Measurements from ENCODE around the gene MAP3K5. TPM values are rescaled to one million over a fixed set of nuclear protein-coding genes. Genes with fewer than 3 reads are reported as not detected.
A peak's percentile ranks its signal among the peaks of the same experiment; 100 is the strongest.

MAP3K5 gene
- total and polyA plus RNA-seq, 2 of the 8 experiments (the other 6 are each of a cell fraction or from before 2014, with no cell fraction given): 0.63 to 2.6 TPM

DNA sequence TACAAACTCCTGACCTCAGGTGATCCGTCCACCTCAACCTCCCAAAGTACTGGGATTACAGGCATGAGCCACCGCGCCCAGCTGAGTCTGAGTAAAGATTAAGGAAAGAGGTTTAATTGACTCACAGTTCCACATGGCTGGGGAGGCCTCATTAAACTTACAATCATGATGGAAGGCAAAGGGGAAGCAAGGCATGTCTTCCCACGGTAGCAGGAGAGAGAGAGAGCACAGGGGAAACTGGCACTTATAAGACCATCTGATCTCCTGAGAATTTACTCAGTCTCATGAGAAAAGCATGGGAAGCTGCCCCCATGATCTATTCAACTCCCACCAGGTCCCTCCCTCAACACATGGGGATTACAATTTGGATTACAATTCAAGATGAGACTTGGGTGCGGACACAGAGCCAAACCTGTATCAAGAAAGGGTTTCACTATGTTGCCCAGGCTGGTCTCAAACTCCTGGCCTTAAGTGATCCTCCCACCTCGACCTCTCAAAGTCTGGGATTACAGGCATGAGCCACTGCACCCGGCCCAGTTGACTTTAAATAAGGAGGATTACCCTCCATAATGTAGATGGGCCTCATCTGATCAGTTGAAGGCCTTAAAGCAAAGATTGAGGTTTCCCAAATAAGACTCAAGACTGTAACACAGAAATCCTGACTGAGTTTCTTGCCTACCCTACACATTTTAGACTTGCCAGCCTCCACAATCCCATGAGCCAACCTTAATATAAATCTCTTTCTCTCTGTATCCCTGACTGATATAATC lies 17.0 kb upstream of the MAP3K5 start:
- Histone ChIP-seq H3K79me2 (ENCODE audit: control insufficient read depth in 1 of 2, insufficient read depth in 2 of 2, low read length in 2 of 2) (no peaks in the 10 kb centered on the region), H3K36me3 (ENCODE audit: control insufficient read depth in 2 of 4, insufficient read depth in 4 of 4, low read length in 3 of 4) (no peaks in the 10 kb centered on the region), H4K91ac (replicated peaks; ENCODE audit: insufficient read length, low read length) (no peak overlapping the region), H3K9ac (replicated peaks in 1 of 4; ENCODE audit: extremely low read depth in 1 of 4, low read depth in 3 of 4, low read length in 3 of 4) (no peak overlapping the region), H3K27ac (ENCODE audit: low read depth, low read length) (no peak overlapping the region), H3K4me2 (ENCODE audit: insufficient read depth in 1 of 2, low read depth in 2 of 2, low read length in 2 of 2) (no peak overlapping the region), H3K4me3 (ENCODE audit: extremely low read depth in 1 of 4, insufficient read depth in 2 of 4, low read depth in 3 of 4, low read length in 4 of 4) (no peak overlapping the region), H4K5ac (ENCODE audit: insufficient read length, low read depth, low read length) (no peak overlapping the region), H2BK5ac (ENCODE audit: low read depth, low read length) (no peak overlapping the region), H2BK12ac (ENCODE audit: low read depth, low read length) (no peak overlapping the region), H3K27me3 (replicated peaks in 1 of 4; ENCODE audit: control insufficient read depth in 3 of 4, extremely low read depth in 1 of 4, insufficient read depth in 3 of 4, low read length in 3 of 4) (no peaks in the 10 kb centered on the region), H3K79me1 (ENCODE audit: low read depth, low read length) (no peaks in the 10 kb centered on the region), H3K56ac (replicated peaks; ENCODE audit: insufficient read length, low read depth, low read length) (no peak overlapping the region), H4K20me1 (replicated peaks in 1 of 2; ENCODE audit: control insufficient read depth in 1 of 2, insufficient read depth in 2 of 2, low read length in 2 of 2) (no peaks in the 10 kb centered on the region), H2AFZ (ENCODE audit: low read length) (peak overlapping the region; percentile 32; the same call in 1 of the 2 replicates), H3K9me3 (ENCODE audit: insufficient read depth in 2 of 2, low read depth in 1 of 2, low read length in 1 of 2) (no peaks in the 10 kb centered on the region), H3K4me1 (replicated peaks in 1 of 4; ENCODE audit: control insufficient read depth in 3 of 4, insufficient read depth in 4 of 4, low read length in 3 of 4) (no peaks in the 10 kb centered on the region), H3K23me2 (ENCODE audit: low read depth, low read length) (no peaks in the 10 kb centered on the region), H3K23ac (ENCODE audit: insufficient read length) (no peak overlapping the region), H3K14ac (ENCODE audit: insufficient read length) (no peak overlapping the region), H2BK20ac (ENCODE audit: low read length) (no peak overlapping the region), H2BK15ac (ENCODE audit: low read length) (no peak overlapping the region), H4K8ac (ENCODE audit: extremely low read depth, insufficient read depth, low read length) (no peak overlapping the region), H2AK5ac (ENCODE audit: low read depth, low read length) (no peak overlapping the region), H2BK120ac (replicated peaks; ENCODE audit: low read depth, low read length) (no peak overlapping the region), H3K18ac (ENCODE audit: extremely low read depth, low read length) (no peak overlapping the region), H3K4ac (replicated peaks; ENCODE audit: insufficient read length, low read depth, low read length) (no peak overlapping the region)
- DNase-seq (ENCODE audit: low read depth in 1 of 2, low spot score in 2 of 2) (no peak), FAIRE-seq (no peak)
- CTCF ChIA-PET (ENCODE audit: partially characterized antibody): no interaction called here
- POLR2A ChIA-PET (ENCODE audit: partially characterized antibody): interaction anchor here (1.2 kb wide), 1 partner anchor 152 kb away, joined by 3 read pairs; no protein-coding TSS in a partner anchor
- TF ChIP-seq TBP (IDR thresholded peaks at IDR 0.05; ENCODE audit: low read depth, low read length) (no peak), ZNF274 (IDR thresholded peaks at IDR 0.05; ENCODE audit: borderline replicate concordance, extremely low read depth, low read length) (no peak), NRF1 (IDR thresholded peaks at IDR 0.05; ENCODE audit: low read depth, low read length) (no peak), CHD1 (IDR thresholded peaks at IDR 0.05; ENCODE audit: low read depth, low read length) (no peak), GTF2F1 (IDR thresholded peaks at IDR 0.05; ENCODE audit: borderline replicate concordance, low read depth, low read length) (no peak), EGR1 (IDR thresholded peaks at IDR 0.05; ENCODE audit: borderline replicate concordance, low read depth, low read length) (no peak), SP4 (IDR thresholded peaks at IDR 0.05; ENCODE audit: low read length) (no peak), CBX5 (IDR thresholded peaks at IDR 0.05; ENCODE audit: low read depth, low read length) (no peak)
- TF ChIP-seq, protein P1, sequence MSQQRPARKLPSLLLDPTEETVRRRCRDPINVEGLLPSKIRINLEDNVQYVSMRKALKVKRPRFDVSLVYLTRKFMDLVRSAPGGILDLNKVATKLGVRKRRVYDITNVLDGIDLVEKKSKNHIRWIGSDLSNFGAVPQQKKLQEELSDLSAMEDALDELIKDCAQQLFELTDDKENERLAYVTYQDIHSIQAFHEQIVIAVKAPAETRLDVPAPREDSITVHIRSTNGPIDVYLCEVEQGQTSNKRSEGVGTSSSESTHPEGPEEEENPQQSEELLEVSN (IDR thresholded peaks at IDR 0.05): no peak
- WGBS, 2 experiments (ENCODE audit: extremely low coverage in 1 of 2, insufficient coverage in 1 of 2, insufficient read length in 1 of 2, insufficient replicate concordance in 2 of 2, low coverage in 1 of 2, low lambda C conversion rate in 2 of 2, missing lambda C conversion rate in 1 of 2): 96% methylated on average over 7 of the region's 7 CpGs; no CpG with 5 or more reads in 1 of the 2 experiments

Data from H1 (cell line).